ENCODE data around the gene NKD1.

DNA sequence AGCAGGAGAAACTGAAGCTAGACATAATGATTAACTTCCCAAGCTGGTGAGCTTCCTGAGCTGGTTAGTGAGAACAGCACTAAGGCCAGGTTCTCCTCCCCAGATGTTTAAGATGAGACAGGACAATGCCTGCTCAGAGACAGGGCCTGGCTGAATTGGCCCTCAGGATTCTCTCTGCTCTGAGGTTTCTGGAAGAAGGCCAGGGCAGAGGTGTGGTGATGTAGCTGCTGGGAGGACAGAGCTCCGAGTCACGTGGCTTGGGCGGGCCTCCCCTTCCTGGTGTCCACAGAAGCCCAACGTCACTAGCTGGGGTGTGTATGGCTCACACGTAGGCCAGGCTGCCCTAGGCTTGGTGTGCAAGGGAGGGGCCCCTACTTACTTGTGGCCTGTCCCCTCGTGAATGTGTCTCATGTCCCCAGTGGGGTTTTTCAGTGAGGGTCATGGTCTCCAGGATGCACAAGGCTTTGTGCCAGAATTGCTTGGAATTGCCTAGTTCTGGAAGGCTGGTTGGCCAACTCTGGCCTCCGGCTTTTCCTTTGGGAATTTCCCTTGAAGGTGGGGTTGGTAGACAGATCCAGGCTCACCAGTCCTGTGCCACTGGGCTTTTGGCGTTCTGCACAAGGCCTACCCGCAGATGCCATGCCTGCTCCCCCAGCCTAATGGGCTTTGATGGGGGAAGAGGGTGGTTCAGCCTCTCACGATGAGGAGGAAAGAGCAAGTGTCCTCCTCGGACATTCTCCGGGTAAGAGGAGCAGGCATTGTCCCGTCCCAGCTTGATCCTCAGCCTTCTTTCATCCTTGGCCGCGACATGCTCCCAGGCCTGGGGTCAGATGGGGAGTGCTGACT lies 148.6 kb downstream of the NKD1 start:
- TF ChIP-seq, protein P1, sequence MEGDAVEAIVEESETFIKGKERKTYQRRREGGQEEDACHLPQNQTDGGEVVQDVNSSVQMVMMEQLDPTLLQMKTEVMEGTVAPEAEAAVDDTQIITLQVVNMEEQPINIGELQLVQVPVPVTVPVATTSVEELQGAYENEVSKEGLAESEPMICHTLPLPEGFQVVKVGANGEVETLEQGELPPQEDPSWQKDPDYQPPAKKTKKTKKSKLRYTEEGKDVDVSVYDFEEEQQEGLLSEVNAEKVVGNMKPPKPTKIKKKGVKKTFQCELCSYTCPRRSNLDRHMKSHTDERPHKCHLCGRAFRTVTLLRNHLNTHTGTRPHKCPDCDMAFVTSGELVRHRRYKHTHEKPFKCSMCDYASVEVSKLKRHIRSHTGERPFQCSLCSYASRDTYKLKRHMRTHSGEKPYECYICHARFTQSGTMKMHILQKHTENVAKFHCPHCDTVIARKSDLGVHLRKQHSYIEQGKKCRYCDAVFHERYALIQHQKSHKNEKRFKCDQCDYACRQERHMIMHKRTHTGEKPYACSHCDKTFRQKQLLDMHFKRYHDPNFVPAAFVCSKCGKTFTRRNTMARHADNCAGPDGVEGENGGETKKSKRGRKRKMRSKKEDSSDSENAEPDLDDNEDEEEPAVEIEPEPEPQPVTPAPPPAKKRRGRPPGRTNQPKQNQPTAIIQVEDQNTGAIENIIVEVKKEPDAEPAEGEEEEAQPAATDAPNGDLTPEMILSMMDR (IDR thresholded peaks at IDR 0.05): no peak
- TF ChIP-seq EP300 (IDR thresholded peaks at IDR 0.05): no peak
